ENCODE results near the gene CHID1. TPM values are rescaled to one million over a fixed set of nuclear protein-coding genes. Genes with fewer than 3 reads are reported as not detected.

Gene CHID1
- total RNA-seq, 2 donors from 2014 or later, result 33.9 to 44.2 TPM

DNA sequence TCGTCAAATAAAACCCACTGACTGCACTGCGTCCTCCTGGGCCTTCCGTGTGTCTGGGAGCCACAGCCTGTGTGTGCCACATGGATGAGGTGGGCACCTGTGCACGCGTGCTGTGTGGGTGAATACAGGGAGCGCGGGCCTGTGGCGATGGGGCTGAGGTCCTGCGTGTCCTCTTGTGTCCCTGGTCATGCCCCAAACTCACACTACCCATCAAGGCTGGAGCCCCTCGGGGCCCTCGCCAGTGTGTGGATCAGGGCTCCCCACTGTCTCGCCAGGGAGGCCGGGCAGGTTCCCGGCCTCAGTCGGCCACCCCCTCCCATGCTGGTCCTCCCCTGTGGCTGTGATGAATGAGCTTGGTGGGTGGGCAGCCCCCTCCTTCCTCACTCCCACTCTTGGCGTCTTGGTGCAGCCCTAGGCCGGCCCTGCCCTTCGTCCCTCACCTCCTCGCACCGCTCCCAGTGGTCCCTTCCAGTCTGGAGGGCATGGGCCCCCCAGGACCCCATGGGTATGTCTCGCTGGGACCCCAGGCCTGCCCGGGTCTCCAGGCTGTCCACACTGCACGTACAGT lies 78.6 kb downstream of the CHID1 start:
- H3K4me3 Mint-ChIP-seq, result peak overlapping the region; percentile 41 to 64
- no peaks in the 10 kb centered on the region for H3K9me3 Mint-ChIP-seq
- H3K36me3 Mint-ChIP-seq (ENCODE audit: insufficient read depth in 2 of 2), result no peaks in the 10 kb centered on the region
- ATAC-seq (replicated peaks in 1 of 2) (no peak), DNase-seq (no peak)
- H3K4me1 Mint-ChIP-seq (ENCODE audit: low read depth), result peaks cover 35% of the 10 kb centered on the region
- peaks cover 36% of the 10 kb centered on the region for H3K27me3 Mint-ChIP-seq (ENCODE audit: low read depth)
- no peak overlapping the region for H3K27ac Mint-ChIP-seq

DNA sequence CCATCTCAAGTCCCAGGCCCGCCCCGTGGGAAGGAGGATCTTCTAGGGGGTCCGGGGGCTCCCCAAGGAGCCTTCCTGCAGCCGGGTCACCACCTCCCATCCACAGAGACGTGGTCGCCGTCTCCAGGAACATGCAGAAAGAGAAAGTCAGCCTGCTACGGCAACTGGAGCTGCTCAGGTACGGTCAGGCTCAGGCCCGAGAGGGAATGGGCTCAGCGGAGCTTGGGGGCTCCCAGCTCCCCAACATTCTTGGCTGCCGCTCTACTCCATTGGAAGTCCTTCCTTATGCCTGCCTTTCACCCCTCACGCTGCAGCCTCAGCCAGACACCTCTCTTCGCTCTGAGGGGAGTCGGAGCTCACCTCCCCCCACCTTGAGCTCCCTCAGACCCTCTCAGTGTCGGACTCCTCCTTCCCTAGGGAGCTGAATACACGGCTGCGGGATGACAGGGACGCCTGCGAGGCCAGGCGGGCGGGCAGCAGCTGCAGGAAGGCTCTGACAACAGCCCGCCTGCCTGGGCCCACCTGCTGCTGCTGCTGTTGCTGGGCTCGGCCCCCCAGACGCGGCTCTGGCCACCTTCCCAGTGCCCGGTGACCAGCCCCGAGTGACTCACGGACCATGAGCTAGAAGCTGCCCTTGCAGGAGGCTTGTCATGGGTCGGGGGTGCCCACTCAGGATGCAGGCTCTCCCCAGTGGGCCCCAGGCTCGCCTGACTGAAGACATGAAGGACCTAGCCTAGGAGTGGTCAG lies 79.3 kb downstream of the CHID1 start:
- ATAC-seq (replicated peaks in 1 of 2) (no peak), DNase-seq (no peak)
- peaks cover 39% of the 10 kb centered on the region for H3K4me1 Mint-ChIP-seq (ENCODE audit: low read depth)
- H3K9me3 Mint-ChIP-seq, result no peaks in the 10 kb centered on the region
- H3K27ac Mint-ChIP-seq, result no peak overlapping the region
- peak overlapping the region; percentile 41 to 64 for H3K4me3 Mint-ChIP-seq
- H3K36me3 Mint-ChIP-seq (ENCODE audit: insufficient read depth in 2 of 2), result no peaks in the 10 kb centered on the region
- peaks cover 36% of the 10 kb centered on the region for H3K27me3 Mint-ChIP-seq (ENCODE audit: low read depth)

DNA sequence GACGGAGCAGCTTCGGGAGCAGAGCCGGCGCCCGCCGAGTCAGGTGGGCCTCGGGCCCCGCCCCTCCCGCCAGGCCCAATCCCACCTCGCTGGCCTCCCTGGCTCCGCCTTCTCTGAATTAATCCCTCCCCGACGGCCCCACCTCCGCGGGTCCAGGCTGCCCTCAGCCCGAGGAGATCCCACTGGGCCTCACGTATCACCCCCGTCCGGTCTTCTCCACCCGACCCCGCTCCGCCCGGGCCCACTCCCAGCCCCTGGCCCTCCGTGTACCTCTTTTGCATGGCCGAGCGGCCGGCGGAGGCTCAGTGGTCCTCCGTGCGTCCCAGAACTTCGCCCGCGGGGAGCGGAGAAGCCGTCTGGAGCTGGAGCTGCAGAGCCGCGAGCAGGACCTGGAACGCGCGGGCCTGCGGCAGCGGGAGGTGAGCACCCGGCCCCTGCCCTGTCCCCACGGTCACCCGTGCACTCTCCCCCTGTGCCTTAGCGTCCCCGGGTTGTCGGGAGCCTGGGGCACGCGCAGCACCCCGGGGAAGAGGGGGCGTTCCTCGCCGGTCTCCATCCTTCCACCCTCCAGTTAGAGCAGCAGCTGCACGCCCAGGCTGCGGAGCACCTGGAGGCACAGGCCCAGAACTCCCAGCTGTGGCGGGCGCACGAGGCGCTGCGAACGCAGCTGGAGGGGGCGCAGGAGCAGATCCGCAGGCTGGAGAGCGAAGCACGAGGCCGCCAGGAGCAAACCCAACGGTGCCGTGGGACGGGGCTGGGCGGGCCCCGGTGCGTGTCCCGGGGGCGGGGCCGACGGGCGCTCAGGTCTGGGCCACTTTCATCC lies 80.1 kb downstream of the CHID1 start:
- H3K9me3 Mint-ChIP-seq, result no peaks in the 10 kb centered on the region
- H3K27ac Mint-ChIP-seq, result no peak overlapping the region
- peak; percentile 78 to 79 for DNase-seq
- ATAC-seq (replicated peaks in 1 of 2), result peak; percentile 50 to 58
- peaks cover 36% of the 10 kb centered on the region for H3K27me3 Mint-ChIP-seq (ENCODE audit: low read depth)
- peak overlapping the region; percentile 74 to 75 for H3K4me3 Mint-ChIP-seq
- H3K36me3 Mint-ChIP-seq (ENCODE audit: insufficient read depth in 2 of 2), result no peaks in the 10 kb centered on the region
- H3K4me1 Mint-ChIP-seq (ENCODE audit: low read depth), result peaks cover 39% of the 10 kb centered on the region

DNA sequence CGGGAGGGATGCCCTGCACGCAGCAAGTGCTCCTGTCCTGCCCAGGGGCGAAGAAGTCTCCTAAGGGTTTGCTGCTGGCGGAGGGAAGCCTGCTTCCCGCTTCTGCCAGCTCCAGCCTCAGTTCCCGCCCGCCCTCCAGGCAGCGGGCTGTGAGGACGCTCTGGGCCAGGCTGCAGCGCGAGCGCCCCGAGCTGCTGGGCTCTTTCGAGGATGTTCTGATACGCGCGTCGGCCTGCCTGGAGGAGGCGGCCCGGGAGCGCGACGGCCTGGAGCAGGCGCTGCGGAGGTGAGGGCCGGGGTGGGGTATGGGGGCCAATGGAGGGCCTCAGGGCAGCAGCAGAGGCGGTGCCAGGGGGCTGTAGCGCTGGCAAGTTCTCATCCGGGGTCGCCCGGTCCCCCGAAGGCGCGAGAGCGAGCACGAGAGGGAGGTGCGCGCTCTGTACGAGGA lies 80.7 kb downstream of the CHID1 start:
- peak overlapping the region; percentile 74 to 75 for H3K4me3 Mint-ChIP-seq
- H3K36me3 Mint-ChIP-seq (ENCODE audit: insufficient read depth in 2 of 2), result peaks cover 2 to 3% of the 10 kb centered on the region in 2 donors
- no peaks in the 10 kb centered on the region for H3K9me3 Mint-ChIP-seq
- H3K4me1 Mint-ChIP-seq (ENCODE audit: low read depth), result peaks cover 39% of the 10 kb centered on the region
- DNase-seq (no peak), ATAC-seq (replicated peaks in 1 of 2) (peak; percentile 4 to 5)
- H3K27ac Mint-ChIP-seq, result no peak overlapping the region
- H3K27me3 Mint-ChIP-seq (ENCODE audit: low read depth), result peaks cover 36% of the 10 kb centered on the region

DNA sequence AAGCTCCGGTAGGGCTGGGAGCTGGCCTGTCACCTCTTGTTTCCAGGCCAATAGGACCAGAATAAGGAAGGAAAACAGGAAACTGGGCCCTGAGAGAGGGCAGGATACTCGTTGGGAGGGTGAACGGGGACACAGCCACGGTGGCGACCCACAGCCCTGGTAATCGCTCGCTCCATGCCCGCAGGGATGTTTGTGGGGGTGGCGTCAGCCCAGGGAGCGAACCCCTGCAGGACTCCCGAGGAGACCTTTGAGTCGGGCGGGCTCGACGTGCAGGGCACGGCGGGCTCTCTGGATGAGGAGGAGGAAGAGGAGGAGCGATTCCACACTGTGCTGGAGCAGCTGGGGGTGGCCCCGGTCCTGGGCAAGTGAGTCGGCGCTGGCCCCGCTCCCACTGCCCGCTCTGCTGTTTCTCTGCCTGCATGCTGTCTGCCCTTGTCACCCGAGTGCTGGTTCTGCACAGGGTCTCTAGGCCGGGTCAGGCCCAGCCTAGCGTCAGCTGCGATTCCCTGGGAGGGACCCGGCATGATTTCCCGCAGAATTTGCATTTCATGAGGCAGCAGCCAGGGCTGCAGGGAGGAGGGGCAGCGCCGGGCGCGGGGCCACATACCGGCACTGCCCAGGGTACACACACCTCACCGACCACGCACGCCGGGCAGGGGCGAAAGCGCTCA lies 81.3 kb downstream of the CHID1 start:
- peaks cover 2 to 3% of the 10 kb centered on the region in 2 donors for H3K36me3 Mint-ChIP-seq (ENCODE audit: insufficient read depth in 2 of 2)
- no peak for ATAC-seq (replicated peaks in 1 of 2)

DNA sequence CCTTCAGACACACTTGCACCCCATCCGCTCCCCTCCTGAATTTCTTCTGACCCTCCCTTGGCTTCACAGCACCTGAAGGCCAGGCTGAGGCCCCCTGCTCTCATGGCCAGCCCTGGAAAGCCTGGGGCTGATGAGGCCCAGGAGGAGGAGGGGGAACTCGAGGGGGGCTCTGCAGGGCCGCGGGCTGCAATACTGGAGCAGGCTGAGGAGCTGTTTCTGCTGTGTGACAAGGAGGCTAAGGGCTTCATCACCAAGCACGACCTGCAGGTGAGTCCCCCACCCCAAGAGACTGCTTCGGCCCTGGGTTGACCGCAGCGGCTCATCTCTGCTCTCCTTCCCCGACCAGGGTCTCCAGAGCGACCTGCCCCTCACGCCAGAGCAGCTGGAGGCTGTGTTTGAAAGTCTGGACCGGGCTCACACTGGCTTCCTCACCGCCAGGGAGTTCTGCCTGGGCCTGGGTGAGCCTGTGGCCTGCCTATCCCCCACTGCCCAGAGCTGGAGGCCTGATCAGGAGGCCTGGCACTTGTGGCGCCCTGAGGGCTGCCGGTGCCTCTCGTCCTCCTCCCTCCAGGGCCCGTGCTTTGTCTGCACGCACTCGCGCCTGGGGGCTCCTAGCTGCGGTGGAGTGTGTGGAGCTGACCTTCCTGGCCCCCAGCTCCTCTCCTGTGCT lies 82.0 kb downstream of the CHID1 start:
- Mint-ChIP-seq H3K4me3 (peak overlapping the region; percentile 79 to 89), H3K36me3 (ENCODE audit: insufficient read depth in 2 of 2) (peaks cover 2 to 3% of the 10 kb centered on the region in 2 donors), H3K9me3 (no peaks in the 10 kb centered on the region), H3K27ac (no peak overlapping the region), H3K27me3 (ENCODE audit: low read depth) (peaks cover 36% of the 10 kb centered on the region), H3K4me1 (ENCODE audit: low read depth) (peaks cover 29% of the 10 kb centered on the region)
- DNase-seq, result no peak
- no peak for ATAC-seq (replicated peaks in 1 of 2)

More for the DNA sequence above, 81.3 kb downstream of the CHID1 start:
- no peak for DNase-seq
- peaks cover 35% of the 10 kb centered on the region for H3K4me1 Mint-ChIP-seq (ENCODE audit: low read depth)
- H3K27ac Mint-ChIP-seq, result no peak overlapping the region
- H3K27me3 Mint-ChIP-seq (ENCODE audit: low read depth), result peaks cover 36% of the 10 kb centered on the region
- peak overlapping the region; percentile 74 to 75 for H3K4me3 Mint-ChIP-seq
- no peaks in the 10 kb centered on the region for H3K9me3 Mint-ChIP-seq

DNA sequence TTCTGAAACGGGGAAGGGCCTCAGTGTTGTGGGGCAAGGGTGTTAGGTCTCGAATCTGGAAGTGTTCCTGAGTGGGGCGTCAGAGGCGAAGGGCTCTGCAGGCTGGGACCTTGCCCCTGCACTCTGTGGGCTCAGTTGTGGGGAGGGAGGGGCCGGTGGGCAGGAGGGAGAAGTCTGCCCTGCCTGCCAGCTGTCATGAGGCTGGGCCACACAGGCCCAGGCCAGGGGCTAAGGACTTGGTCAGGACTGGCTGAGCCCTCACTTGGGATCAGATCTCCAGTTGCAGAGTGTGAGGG lies 82.8 kb downstream of the CHID1 start, which contains the start of gene CRACR2B:
Gene CRACR2B, plus strand, starts transcription at position 23 of the 296 bp plus-strand sequence. CDS start 689 bp downstream, outside the sequence.
- ATAC-seq (replicated peaks in 1 of 2) (no peak), DNase-seq (no peak)
- peak within 1 kb of the TSS; percentile 79 to 89 for H3K4me3 Mint-ChIP-seq
- peaks cover 2 to 3% of the 10 kb centered on the region in 2 donors for H3K36me3 Mint-ChIP-seq (ENCODE audit: insufficient read depth in 2 of 2)
- peaks cover 29% of the 10 kb centered on the region for H3K4me1 Mint-ChIP-seq (ENCODE audit: low read depth)
- H3K27me3 Mint-ChIP-seq (ENCODE audit: low read depth), result peaks cover 36% of the 10 kb centered on the region
- H3K27ac Mint-ChIP-seq, result no peak within 1 kb of the TSS
- H3K9me3 Mint-ChIP-seq, result no peaks in the 10 kb centered on the region

DNA sequence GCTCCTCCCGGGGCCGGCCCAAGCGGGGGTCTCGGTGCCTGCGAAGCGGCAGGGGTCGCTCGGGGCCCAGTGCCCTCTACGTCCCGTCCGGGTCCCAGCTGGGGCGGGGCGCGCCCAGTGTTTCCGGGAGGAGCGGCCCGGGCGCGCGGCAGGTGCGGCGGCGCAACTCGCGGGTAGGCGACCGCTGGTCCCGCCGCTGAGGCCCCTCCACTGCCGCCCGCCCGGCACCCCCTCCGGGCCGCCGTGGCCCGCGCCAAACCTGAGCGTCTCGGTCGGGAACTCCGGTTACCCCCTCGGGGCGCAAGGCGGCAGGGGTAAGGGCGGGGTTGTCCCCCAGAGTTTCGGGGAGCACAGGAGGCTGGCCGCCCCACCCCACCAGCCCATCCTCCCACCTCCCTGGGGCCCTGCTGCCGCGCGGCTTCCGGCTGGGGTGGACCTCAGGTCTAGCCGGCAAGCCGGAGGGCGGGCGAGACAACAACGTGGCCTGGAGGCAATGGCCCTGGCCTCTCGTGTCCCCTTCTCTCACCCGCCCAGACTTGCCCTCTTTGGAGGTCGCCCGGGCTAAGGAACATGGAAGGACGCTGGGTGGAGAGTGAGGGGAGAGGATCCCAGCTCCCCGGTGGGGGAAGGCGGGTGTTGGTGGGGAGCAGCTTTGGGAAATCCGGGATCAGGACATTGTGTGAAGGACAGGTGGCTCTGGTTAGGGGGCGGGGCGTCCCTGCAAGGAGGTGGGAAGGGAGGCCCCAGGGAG lies 83.3 kb downstream of the CHID1 start:
- peaks cover 36% of the 10 kb centered on the region for H3K27me3 Mint-ChIP-seq (ENCODE audit: low read depth)
- DNase-seq, result peak; percentile 48 to 57
- H3K4me3 Mint-ChIP-seq, result peak overlapping the region; percentile 79 to 89
- peaks cover 2 to 3% of the 10 kb centered on the region in 2 donors for H3K36me3 Mint-ChIP-seq (ENCODE audit: insufficient read depth in 2 of 2)
- H3K27ac Mint-ChIP-seq, result no peak overlapping the region
- ATAC-seq (replicated peaks in 1 of 2), result peak; percentile 28 to 49
- no peaks in the 10 kb centered on the region for H3K9me3 Mint-ChIP-seq
- peaks cover 29% of the 10 kb centered on the region for H3K4me1 Mint-ChIP-seq (ENCODE audit: low read depth)

DNA sequence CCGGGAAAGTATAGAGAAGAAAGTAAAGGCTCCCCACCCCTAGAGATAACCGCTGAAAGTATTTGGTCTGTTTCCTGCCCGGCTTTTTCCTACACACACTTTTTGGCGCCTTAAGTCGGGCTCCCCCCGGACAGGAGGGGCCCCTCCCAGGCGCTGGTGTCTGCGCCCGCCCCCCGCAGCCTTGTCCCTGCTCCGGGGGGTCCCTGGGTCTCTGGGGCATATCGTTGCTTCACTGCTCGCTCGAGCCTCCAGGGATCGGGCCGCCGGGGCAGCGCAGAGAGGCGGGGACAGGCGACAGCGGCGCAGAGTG lies 83.8 kb downstream of the CHID1 start:
- H3K4me1 Mint-ChIP-seq (ENCODE audit: low read depth), result peaks cover 26% of the 10 kb centered on the region
- DNase-seq (no peak), ATAC-seq (replicated peaks in 1 of 2) (peak in 1 of 2 donors; percentile 1)
- peaks cover 2 to 3% of the 10 kb centered on the region in 2 donors for H3K36me3 Mint-ChIP-seq (ENCODE audit: insufficient read depth in 2 of 2)
- no peak overlapping the region for H3K27ac Mint-ChIP-seq
- no peaks in the 10 kb centered on the region for H3K9me3 Mint-ChIP-seq
- H3K4me3 Mint-ChIP-seq, result peak overlapping the region; percentile 79 to 81
- H3K27me3 Mint-ChIP-seq (ENCODE audit: low read depth), result peaks cover 32% of the 10 kb centered on the region

DNA sequence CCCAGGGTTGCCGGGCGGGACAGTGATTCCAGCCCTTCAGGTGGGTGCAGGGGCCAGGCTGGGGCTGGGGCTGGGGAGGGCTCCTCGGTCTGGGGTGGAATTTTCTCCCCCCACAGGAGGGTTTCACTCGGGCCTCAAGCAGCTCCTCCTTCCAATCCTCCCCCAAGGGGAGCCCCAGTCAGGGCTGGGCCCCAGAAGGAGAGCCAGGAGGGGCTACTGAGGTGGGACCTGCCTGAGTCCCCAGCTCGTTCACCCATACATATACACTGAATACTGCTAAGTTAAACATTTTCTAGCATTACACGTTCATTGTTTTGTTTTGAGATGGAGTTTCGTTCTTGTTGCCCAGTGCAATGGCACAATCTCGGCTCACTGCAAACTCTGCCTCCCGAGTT lies 84.4 kb downstream of the CHID1 start:
- Mint-ChIP-seq H3K27me3 (ENCODE audit: low read depth) (peaks cover 27% of the 10 kb centered on the region), H3K27ac (peak overlapping the region; percentile 46), H3K4me3 (peak overlapping the region; percentile 79 to 81), H3K36me3 (ENCODE audit: insufficient read depth in 2 of 2) (peaks cover 2 to 3% of the 10 kb centered on the region in 2 donors), H3K9me3 (no peaks in the 10 kb centered on the region), H3K4me1 (ENCODE audit: low read depth) (peaks cover 23% of the 10 kb centered on the region)
- DNase-seq, result no peak
- ATAC-seq (replicated peaks in 1 of 2), result no peak

DNA sequence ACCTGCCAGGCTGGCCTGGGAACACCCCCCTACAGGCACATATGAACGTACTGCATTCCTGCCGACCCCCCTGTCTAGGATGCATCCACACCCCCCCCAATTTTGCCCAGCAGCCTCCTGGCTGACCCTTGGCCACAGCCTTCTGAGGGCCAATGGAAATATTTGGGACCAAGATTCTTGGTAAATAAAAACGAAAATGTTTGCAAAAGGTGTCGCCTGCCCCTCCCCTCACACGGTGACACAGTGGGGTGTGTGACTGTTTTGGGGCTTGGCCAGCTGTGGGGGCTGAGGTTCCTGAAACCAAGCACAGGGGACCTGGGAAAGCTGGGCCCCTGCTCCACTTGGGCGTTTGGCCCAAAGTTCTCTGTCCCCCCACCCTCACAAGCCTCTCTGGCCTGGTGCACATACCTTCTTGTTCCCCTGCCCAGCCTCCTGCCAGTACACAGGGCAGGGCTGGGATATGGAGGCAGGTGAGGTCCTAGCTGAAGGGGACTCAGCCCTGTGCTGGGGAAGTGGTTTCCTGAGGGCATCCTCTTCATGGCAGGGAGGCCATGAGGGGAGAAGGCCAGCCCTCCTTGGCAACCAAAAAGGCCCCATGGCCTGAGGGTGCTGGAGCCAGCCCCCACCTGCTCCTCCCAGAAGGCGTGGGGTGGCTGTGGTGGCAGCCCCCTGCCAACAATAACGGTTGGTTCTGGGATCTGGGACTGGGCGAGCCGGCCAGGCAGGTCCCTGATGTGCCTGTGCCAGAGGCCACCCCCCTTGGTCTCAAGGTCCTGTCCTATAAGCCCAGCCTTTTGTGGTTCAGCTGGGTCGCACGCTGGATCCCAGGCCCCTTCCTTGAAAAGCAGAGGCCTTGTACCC lies 85.0 kb downstream of the CHID1 start:
- peaks cover 2 to 3% of the 10 kb centered on the region in 2 donors for H3K36me3 Mint-ChIP-seq (ENCODE audit: insufficient read depth in 2 of 2)
- H3K4me1 Mint-ChIP-seq (ENCODE audit: low read depth), result peaks cover 28% of the 10 kb centered on the region
- ATAC-seq (replicated peaks in 1 of 2) (no peak), DNase-seq (no peak)
- H3K27ac Mint-ChIP-seq, result no peak overlapping the region
- H3K4me3 Mint-ChIP-seq, result no peak overlapping the region
- no peaks in the 10 kb centered on the region for H3K9me3 Mint-ChIP-seq
- H3K27me3 Mint-ChIP-seq (ENCODE audit: low read depth), result peaks cover 24% of the 10 kb centered on the region

All from activated T-cell treated with anti-CD3 and anti-CD28 coated beads, Interleukin-2, amount 50 U/mL, for 72 hours (primary cell).